Measurements from ENCODE around the gene MPC1.
A peak's percentile ranks its signal among the peaks of the same experiment; 100 is the strongest.

- TF ChIP-seq, protein P1, sequence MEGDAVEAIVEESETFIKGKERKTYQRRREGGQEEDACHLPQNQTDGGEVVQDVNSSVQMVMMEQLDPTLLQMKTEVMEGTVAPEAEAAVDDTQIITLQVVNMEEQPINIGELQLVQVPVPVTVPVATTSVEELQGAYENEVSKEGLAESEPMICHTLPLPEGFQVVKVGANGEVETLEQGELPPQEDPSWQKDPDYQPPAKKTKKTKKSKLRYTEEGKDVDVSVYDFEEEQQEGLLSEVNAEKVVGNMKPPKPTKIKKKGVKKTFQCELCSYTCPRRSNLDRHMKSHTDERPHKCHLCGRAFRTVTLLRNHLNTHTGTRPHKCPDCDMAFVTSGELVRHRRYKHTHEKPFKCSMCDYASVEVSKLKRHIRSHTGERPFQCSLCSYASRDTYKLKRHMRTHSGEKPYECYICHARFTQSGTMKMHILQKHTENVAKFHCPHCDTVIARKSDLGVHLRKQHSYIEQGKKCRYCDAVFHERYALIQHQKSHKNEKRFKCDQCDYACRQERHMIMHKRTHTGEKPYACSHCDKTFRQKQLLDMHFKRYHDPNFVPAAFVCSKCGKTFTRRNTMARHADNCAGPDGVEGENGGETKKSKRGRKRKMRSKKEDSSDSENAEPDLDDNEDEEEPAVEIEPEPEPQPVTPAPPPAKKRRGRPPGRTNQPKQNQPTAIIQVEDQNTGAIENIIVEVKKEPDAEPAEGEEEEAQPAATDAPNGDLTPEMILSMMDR (IDR thresholded peaks at IDR 0.05), result no peak
- peak in 1 of 2 donors; percentile 79 for TF ChIP-seq POLR2A (IDR thresholded peaks at IDR 0.05)
Measured at GRCh38 chr6:166382500-166382932, 224 bp downstream of the MPC1 start.

All from heart left ventricle (tissue), 13 donors.